ENCODE measurements around the gene ANKS1B. TPM values are rescaled to one million over a fixed set of nuclear protein-coding genes. Genes with fewer than 3 reads are reported as not detected.

ANKS1B gene
- total RNA-seq, 1 experiment from 2014 or later: 5.8 TPM

DNA sequence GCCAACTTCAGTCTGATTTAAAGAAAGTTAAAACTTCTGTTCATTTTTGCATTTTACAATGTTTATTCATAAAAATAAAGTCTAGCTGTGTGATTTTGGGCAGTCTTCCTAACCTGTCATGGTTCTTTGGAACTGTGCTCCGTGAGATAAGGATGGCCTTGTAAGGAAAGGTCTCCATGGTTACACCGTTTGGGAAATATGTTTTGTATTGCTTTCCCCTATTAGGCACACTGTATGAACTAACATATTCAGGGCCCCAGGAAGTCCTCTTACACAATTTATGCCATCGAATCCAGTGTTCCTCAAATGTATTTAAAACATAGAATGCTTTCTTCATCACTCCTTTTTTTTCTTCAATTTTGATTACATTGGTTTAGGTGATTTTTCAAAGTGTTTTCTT, 1285.2 kb downstream of the ANKS1B start (continued):
- TF ChIP-seq, protein P1, sequence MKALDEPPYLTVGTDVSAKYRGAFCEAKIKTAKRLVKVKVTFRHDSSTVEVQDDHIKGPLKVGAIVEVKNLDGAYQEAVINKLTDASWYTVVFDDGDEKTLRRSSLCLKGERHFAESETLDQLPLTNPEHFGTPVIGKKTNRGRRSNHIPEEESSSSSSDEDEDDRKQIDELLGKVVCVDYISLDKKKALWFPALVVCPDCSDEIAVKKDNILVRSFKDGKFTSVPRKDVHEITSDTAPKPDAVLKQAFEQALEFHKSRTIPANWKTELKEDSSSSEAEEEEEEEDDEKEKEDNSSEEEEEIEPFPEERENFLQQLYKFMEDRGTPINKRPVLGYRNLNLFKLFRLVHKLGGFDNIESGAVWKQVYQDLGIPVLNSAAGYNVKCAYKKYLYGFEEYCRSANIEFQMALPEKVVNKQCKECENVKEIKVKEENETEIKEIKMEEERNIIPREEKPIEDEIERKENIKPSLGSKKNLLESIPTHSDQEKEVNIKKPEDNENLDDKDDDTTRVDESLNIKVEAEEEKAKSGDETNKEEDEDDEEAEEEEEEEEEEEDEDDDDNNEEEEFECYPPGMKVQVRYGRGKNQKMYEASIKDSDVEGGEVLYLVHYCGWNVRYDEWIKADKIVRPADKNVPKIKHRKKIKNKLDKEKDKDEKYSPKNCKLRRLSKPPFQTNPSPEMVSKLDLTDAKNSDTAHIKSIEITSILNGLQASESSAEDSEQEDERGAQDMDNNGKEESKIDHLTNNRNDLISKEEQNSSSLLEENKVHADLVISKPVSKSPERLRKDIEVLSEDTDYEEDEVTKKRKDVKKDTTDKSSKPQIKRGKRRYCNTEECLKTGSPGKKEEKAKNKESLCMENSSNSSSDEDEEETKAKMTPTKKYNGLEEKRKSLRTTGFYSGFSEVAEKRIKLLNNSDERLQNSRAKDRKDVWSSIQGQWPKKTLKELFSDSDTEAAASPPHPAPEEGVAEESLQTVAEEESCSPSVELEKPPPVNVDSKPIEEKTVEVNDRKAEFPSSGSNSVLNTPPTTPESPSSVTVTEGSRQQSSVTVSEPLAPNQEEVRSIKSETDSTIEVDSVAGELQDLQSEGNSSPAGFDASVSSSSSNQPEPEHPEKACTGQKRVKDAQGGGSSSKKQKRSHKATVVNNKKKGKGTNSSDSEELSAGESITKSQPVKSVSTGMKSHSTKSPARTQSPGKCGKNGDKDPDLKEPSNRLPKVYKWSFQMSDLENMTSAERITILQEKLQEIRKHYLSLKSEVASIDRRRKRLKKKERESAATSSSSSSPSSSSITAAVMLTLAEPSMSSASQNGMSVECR (CRISPR knock-in tag; IDR thresholded peaks at IDR 0.05; ENCODE audit: borderline replicate concordance): no peak
- TF ChIP-seq FOXP1 (CRISPR knock-in tag; IDR thresholded peaks at IDR 0.05; ENCODE audit: borderline replicate concordance): no peak
- no peak for TF ChIP-seq ZNF317 (CRISPR knock-in tag; IDR thresholded peaks at IDR 0.05; ENCODE audit: borderline replicate concordance, low read depth)
- no peak for TF ChIP-seq KAT7 (CRISPR knock-in tag; IDR thresholded peaks at IDR 0.05; ENCODE audit: borderline replicate concordance)
- no peak for TF ChIP-seq NR2C2 (CRISPR knock-in tag; IDR thresholded peaks at IDR 0.05)
- no peak for TF ChIP-seq EMX1 (CRISPR knock-in tag; IDR thresholded peaks at IDR 0.05)
- no peak for TF ChIP-seq ZBTB21 (CRISPR knock-in tag; IDR thresholded peaks at IDR 0.05; ENCODE audit: borderline replicate concordance)

DNA sequence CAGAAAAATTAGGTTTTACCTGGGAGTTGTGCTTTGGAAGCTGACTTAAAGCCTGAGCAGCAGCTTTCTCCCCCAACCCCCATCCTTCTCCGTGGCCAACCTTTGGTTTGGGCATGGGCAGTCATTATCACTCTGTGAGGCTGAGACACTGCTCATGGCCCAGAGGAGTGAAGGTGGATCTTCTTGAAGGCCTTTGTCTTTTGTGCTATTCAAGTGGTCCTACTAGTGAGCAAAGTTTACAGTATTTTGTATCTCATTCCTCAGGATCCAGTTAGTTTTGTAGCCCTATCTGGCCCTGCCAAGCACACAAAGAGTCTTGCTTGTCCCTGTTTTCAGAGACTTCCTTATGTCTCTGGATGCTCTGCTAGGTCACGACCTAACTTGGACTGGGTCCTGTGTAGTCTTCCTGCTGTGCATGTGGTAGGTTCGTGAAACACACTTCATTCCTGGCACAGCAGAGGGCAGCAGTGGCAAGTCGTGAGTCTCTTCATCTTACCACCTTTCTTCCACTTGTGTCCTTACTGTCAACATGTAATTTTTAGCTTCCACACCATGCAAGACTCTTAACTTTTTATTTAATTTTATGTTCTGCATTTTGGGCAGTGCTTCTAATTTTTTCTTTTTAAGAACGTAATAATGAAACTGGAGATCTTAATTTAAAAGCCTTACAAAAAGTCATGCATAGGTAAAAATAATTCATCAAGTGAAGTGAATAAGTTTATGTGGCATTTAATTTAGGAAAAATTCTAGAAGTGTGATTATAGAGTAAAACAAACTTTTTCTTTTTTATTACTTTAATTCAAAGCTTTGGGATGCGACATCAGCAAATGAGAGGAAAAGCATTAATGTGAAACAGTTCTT, 1285.9 kb downstream of the ANKS1B start:
- TF ChIP-seq, protein P2, sequence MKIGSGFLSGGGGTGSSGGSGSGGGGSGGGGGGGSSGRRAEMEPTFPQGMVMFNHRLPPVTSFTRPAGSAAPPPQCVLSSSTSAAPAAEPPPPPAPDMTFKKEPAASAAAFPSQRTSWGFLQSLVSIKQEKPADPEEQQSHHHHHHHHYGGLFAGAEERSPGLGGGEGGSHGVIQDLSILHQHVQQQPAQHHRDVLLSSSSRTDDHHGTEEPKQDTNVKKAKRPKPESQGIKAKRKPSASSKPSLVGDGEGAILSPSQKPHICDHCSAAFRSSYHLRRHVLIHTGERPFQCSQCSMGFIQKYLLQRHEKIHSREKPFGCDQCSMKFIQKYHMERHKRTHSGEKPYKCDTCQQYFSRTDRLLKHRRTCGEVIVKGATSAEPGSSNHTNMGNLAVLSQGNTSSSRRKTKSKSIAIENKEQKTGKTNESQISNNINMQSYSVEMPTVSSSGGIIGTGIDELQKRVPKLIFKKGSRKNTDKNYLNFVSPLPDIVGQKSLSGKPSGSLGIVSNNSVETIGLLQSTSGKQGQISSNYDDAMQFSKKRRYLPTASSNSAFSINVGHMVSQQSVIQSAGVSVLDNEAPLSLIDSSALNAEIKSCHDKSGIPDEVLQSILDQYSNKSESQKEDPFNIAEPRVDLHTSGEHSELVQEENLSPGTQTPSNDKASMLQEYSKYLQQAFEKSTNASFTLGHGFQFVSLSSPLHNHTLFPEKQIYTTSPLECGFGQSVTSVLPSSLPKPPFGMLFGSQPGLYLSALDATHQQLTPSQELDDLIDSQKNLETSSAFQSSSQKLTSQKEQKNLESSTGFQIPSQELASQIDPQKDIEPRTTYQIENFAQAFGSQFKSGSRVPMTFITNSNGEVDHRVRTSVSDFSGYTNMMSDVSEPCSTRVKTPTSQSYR (CRISPR knock-in tag; IDR thresholded peaks at IDR 0.05): no peak
- TF ChIP-seq CBFB (CRISPR knock-in tag; IDR thresholded peaks at IDR 0.05; ENCODE audit: low read depth): no peak
- TF ChIP-seq, protein P3, sequence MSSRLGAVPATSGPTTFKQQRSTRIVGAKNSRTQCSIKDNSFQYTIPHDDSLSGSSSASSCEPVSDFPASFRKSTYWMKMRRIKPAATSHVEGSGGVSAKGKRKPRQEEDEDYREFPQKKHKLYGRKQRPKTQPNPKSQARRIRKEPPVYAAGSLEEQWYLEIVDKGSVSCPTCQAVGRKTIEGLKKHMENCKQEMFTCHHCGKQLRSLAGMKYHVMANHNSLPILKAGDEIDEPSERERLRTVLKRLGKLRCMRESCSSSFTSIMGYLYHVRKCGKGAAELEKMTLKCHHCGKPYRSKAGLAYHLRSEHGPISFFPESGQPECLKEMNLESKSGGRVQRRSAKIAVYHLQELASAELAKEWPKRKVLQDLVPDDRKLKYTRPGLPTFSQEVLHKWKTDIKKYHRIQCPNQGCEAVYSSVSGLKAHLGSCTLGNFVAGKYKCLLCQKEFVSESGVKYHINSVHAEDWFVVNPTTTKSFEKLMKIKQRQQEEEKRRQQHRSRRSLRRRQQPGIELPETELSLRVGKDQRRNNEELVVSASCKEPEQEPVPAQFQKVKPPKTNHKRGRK (CRISPR knock-in tag; IDR thresholded peaks at IDR 0.05; ENCODE audit: borderline replicate concordance): no peak
- TF ChIP-seq, protein P4, sequence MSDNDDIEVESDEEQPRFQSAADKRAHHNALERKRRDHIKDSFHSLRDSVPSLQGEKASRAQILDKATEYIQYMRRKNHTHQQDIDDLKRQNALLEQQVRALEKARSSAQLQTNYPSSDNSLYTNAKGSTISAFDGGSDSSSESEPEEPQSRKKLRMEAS (CRISPR knock-in tag; IDR thresholded peaks at IDR 0.05): no peak
- TF ChIP-seq NFATC4 (CRISPR knock-in tag; IDR thresholded peaks at IDR 0.05): no peak
- TF ChIP-seq MXD4 (CRISPR knock-in tag; IDR thresholded peaks at IDR 0.05; ENCODE audit: borderline replicate concordance): no peak
- TF ChIP-seq HMGA2 (CRISPR knock-in tag; IDR thresholded peaks at IDR 0.05): no peak
- TF ChIP-seq ZNF263 (CRISPR knock-in tag; IDR thresholded peaks at IDR 0.05; ENCODE audit: low read depth): no peak
- DNase-seq (ENCODE audit: low spot score): peak; percentile 42
- Mint-ChIP-seq H3K36me3 (peaks cover 17% of the 10 kb centered on the region; the same call in 1 of the 2 replicates), H3K27me3 (ENCODE audit: low read depth) (peaks cover 52% of the 10 kb centered on the region), H3K27ac (no peak overlapping the region; the same call in 1 of the 2 replicates), H3K4me1 (peaks cover 28% of the 10 kb centered on the region), H3K4me3 (no peak overlapping the region), H3K9me3 (no peaks in the 10 kb centered on the region)
- POLR2A ChIA-PET: no interaction called here
- ATAC-seq: peak; percentile 36
- CTCF ChIA-PET: interaction anchor here (0.6 to 1.0 kb wide), 3 partner anchors 13 to 300 kb away, joined by 3 read pairs; no protein-coding TSS in a partner anchor
